ENCODE measurements around the gene CARNS1. TPM values are rescaled to one million over a fixed set of nuclear protein-coding genes. Genes with fewer than 3 reads are reported as not detected.

CARNS1 gene
- polyA plus RNA-seq, 1 donor (not counting 4 experiments of a cell fraction or from before 2014, with no cell fraction given): not detected

GRCh38 chr11:67405688-67406339 lies 9.7 kb upstream of the CARNS1 start:
- no peak overlapping the region for H2AFZ ChIP-seq (ENCODE audit: control insufficient read depth, low read length)
- no peak overlapping the region for H3K9ac ChIP-seq (ENCODE audit: control insufficient read depth, extremely low read depth, insufficient read depth, low read length)
- no peaks in the 10 kb centered on the region for H3K9me1 ChIP-seq (ENCODE audit: control insufficient read depth, extremely low read depth, insufficient read depth, low read length)
- no peaks in the 10 kb centered on the region for H4K20me1 ChIP-seq (ENCODE audit: control insufficient read depth, extremely low read depth, insufficient read depth, low read length)
- DNase-seq (ENCODE audit: low read depth, low spot score) (no peak), FAIRE-seq (no peak)
- H3K36me3 ChIP-seq (ENCODE audit: control insufficient read depth in 2 of 2, extremely low read depth in 1 of 2, insufficient read depth in 2 of 2, low read length in 2 of 2): no peaks in the 10 kb centered on the region
- no peak for TF ChIP-seq CTCF (optimal IDR thresholded peaks at IDR 0.05 in 1 of 3, IDR thresholded peaks at IDR 0.05 in 1 of 3, conservative IDR thresholded peaks at IDR 0.05 in 1 of 3; ENCODE audit: extremely low read depth in 1 of 3, insufficient read depth in 2 of 3, low read length in 3 of 3)
- no peak for TF ChIP-seq EZH2 (IDR thresholded peaks at IDR 0.05; ENCODE audit: low read length)
- peaks cover 6% of the 10 kb centered on the region for H3K79me2 ChIP-seq (ENCODE audit: control insufficient read depth, insufficient read depth, low read length)
- H3K4me3 ChIP-seq (ENCODE audit: control insufficient read depth in 2 of 3, extremely low read depth in 1 of 3, insufficient read depth in 2 of 3, low read depth in 1 of 3, low read length in 3 of 3): no peak overlapping the region
- no peaks in the 10 kb centered on the region for H3K9me3 ChIP-seq (ENCODE audit: control insufficient read depth, low read depth, low read length)
- no peak overlapping the region for H3K4me2 ChIP-seq (ENCODE audit: control insufficient read depth, extremely low read depth, insufficient read depth, low read depth, low read length)
- H3K27ac ChIP-seq (ENCODE audit: control insufficient read depth, insufficient read depth, low read length): no peak overlapping the region
- no peaks in the 10 kb centered on the region for H3K27me3 ChIP-seq (ENCODE audit: control insufficient read depth, extremely low read depth, insufficient read depth, low read length)
- peaks cover 8% of the 10 kb centered on the region for H3K4me1 ChIP-seq (ENCODE audit: control insufficient read depth, extremely low read depth, insufficient read depth, low read length)
- dilution Hi-C loops (cut with MboI; ENCODE audit: extremely low pct_ligation_motif_present, low sequenced_read_pairs): no loop called here

- Histone ChIP-seq H3K9me3 (ENCODE audit: control insufficient read depth, low read depth, low read length) (no peaks in the 10 kb centered on the region), H3K4me2 (ENCODE audit: control insufficient read depth, extremely low read depth, insufficient read depth, low read depth, low read length) (no peak overlapping the region), H3K4me1 (ENCODE audit: control insufficient read depth, extremely low read depth, insufficient read depth, low read length) (peaks cover 6% of the 10 kb centered on the region), H3K27ac (ENCODE audit: control insufficient read depth, insufficient read depth, low read length) (no peak overlapping the region), H3K79me2 (ENCODE audit: control insufficient read depth, insufficient read depth, low read length) (no peaks in the 10 kb centered on the region), H3K27me3 (ENCODE audit: control insufficient read depth, extremely low read depth, insufficient read depth, low read length) (no peaks in the 10 kb centered on the region), H4K20me1 (ENCODE audit: control insufficient read depth, extremely low read depth, insufficient read depth, low read length) (no peaks in the 10 kb centered on the region), H3K9me1 (ENCODE audit: control insufficient read depth, extremely low read depth, insufficient read depth, low read length) (no peaks in the 10 kb centered on the region), H2AFZ (ENCODE audit: control insufficient read depth, low read length) (no peak overlapping the region), H3K36me3 (ENCODE audit: control insufficient read depth in 2 of 2, extremely low read depth in 1 of 2, insufficient read depth in 2 of 2, low read length in 2 of 2) (no peaks in the 10 kb centered on the region), H3K9ac (ENCODE audit: control insufficient read depth, extremely low read depth, insufficient read depth, low read length) (no peak overlapping the region), H3K4me3 (ENCODE audit: control insufficient read depth in 2 of 3, extremely low read depth in 1 of 3, insufficient read depth in 2 of 3, low read depth in 1 of 3, low read length in 3 of 3) (no peak overlapping the region)
- dilution Hi-C loops (cut with MboI; ENCODE audit: extremely low pct_ligation_motif_present, low sequenced_read_pairs): no loop called here
- DNase-seq (ENCODE audit: low read depth, low spot score) (no peak), FAIRE-seq (no peak)
- TF ChIP-seq EZH2 (IDR thresholded peaks at IDR 0.05; ENCODE audit: low read length): no peak
- no peak for TF ChIP-seq CTCF (optimal IDR thresholded peaks at IDR 0.05 in 1 of 3, IDR thresholded peaks at IDR 0.05 in 1 of 3, conservative IDR thresholded peaks at IDR 0.05 in 1 of 3; ENCODE audit: extremely low read depth in 1 of 3, insufficient read depth in 2 of 3, low read length in 3 of 3)
These were observed 9.0 kb upstream of the CARNS1 start for GRCh38 chr11:67406420-67406968.

Data from keratinocyte (primary cell).